Activated T-cell treated with anti-CD3 and anti-CD28 coated beads, Interleukin-2, amount 50 U/mL, for 4 hours (primary cell): ENCODE data around the gene MPL. TPM values are rescaled to one million over a fixed set of nuclear protein-coding genes. Genes with fewer than 3 reads are reported as not detected.

Experiments used
- ATAC-seq, 2 donors: fragments of 200-7000 bp; cut with Tn5 transposase; one replicate each; pipeline ENCODE4 v1.10.0; 2021
- DNase-seq: peaks from one replicate; pipeline ENCODE4 v3.0.0-alpha.2; 2020
- H3K27me3 Mint-ChIP-seq: one replicate; pipeline ENCODE4 v1.8.0; 2021; ENCODE audit warnings: low read depth, mixed read lengths
- H3K36me3 Mint-ChIP-seq: one replicate; pipeline ENCODE4 v1.8.0; 2022; ENCODE audit warnings: mixed read lengths; ENCODE audit not compliant: insufficient read depth
- H3K4me1 Mint-ChIP-seq: one replicate; pipeline ENCODE4 v1.8.0; 2021; ENCODE audit warnings: low read depth, mixed read lengths
- H3K4me3 Mint-ChIP-seq: one replicate; pipeline ENCODE4 v1.8.0; 2021; ENCODE audit warnings: mild to moderate bottlenecking, moderate library complexity, mixed read lengths
- H3K9me3 Mint-ChIP-seq: one replicate; pipeline ENCODE4 v1.8.0; 2021; ENCODE audit warnings: mixed read lengths
- total RNA-seq, 3 donors: library from RNA; stranded (reverse); gene quantifications; one replicate each; pipeline ENCODE4 v1.2.1, GENCODE V29; 2021

Gene MPL
- total RNA-seq: not detected

GRCh38 chr1:43337588-43337987 is at the start of gene MPL:
Gene MPL, plus strand, starts transcription at chr1:43337818. Its CDS starts 31 bp downstream, at chr1:43337849.
- Mint-ChIP-seq H3K27me3 (no peaks in the 10 kb centered on the region), H3K36me3 (no peaks in the 10 kb centered on the region), H3K9me3 (no peaks in the 10 kb centered on the region), H3K4me3 (no peak within 1 kb of the TSS), H3K4me1 (no peaks in the 10 kb centered on the region)
- ATAC-seq (no peak), DNase-seq (no peak)

- Mint-ChIP-seq H3K9me3 (no peaks in the 10 kb centered on the region), H3K27me3 (peaks cover 8% of the 10 kb centered on the region), H3K4me1 (no peaks in the 10 kb centered on the region), H3K4me3 (no peak overlapping the region), H3K36me3 (no peaks in the 10 kb centered on the region)
- no peak for ATAC-seq
- DNase-seq: no peak
Observed at GRCh38 chr1:43288058-43288784, 49.4 kb upstream of the MPL start.

GRCh38 chr1:43288785-43289706 is 48.6 kb upstream of the MPL start:
- no peaks in the 10 kb centered on the region for H3K4me1 Mint-ChIP-seq
- no peaks in the 10 kb centered on the region for H3K36me3 Mint-ChIP-seq
- H3K27me3 Mint-ChIP-seq: peaks cover 8% of the 10 kb centered on the region
- H3K9me3 Mint-ChIP-seq: no peaks in the 10 kb centered on the region
- no peak overlapping the region for H3K4me3 Mint-ChIP-seq
- ATAC-seq: no peak
- DNase-seq: no peak

GRCh38 chr1:43292216-43292615 is 45.4 kb upstream of the MPL start:
- Mint-ChIP-seq H3K4me1 (peaks cover 15% of the 10 kb centered on the region), H3K4me3 (no peak overlapping the region), H3K27me3 (peaks cover 2% of the 10 kb centered on the region), H3K36me3 (no peaks in the 10 kb centered on the region), H3K9me3 (no peaks in the 10 kb centered on the region)
- DNase-seq: no peak
- ATAC-seq: no peak

GRCh38 chr1:43292679-43293078 is 44.9 kb upstream of the MPL start:
- Mint-ChIP-seq H3K27me3 (no peaks in the 10 kb centered on the region), H3K4me3 (no peak overlapping the region), H3K4me1 (peaks cover 15% of the 10 kb centered on the region), H3K36me3 (no peaks in the 10 kb centered on the region), H3K9me3 (no peaks in the 10 kb centered on the region)
- no peak for ATAC-seq
- DNase-seq: no peak

- ATAC-seq (no peak), DNase-seq (no peak)
- Mint-ChIP-seq H3K4me1 (peaks cover 15% of the 10 kb centered on the region), H3K4me3 (no peak overlapping the region), H3K27me3 (no peaks in the 10 kb centered on the region), H3K9me3 (no peaks in the 10 kb centered on the region), H3K36me3 (no peaks in the 10 kb centered on the region)
Observed at GRCh38 chr1:43293176-43293575, 44.4 kb upstream of the MPL start.

GRCh38 chr1:43293896-43294760 is 43.5 kb upstream of the MPL start:
- H3K9me3 Mint-ChIP-seq: no peaks in the 10 kb centered on the region
- no peaks in the 10 kb centered on the region for H3K36me3 Mint-ChIP-seq
- DNase-seq (no peak), ATAC-seq (no peak)
- peaks cover 15% of the 10 kb centered on the region for H3K4me1 Mint-ChIP-seq
- no peak overlapping the region for H3K4me3 Mint-ChIP-seq
- H3K27me3 Mint-ChIP-seq: no peaks in the 10 kb centered on the region

- Mint-ChIP-seq H3K9me3 (no peaks in the 10 kb centered on the region), H3K4me3 (no peak overlapping the region), H3K27me3 (no peaks in the 10 kb centered on the region), H3K36me3 (no peaks in the 10 kb centered on the region), H3K4me1 (peaks cover 15% of the 10 kb centered on the region)
- DNase-seq: no peak
- ATAC-seq: no peak
Observed at GRCh38 chr1:43294761-43295160, 42.9 kb upstream of the MPL start.

GRCh38 chr1:43296207-43296606 is 41.4 kb upstream of the MPL start:
- Mint-ChIP-seq H3K36me3 (no peaks in the 10 kb centered on the region), H3K4me3 (no peak overlapping the region), H3K27me3 (no peaks in the 10 kb centered on the region), H3K4me1 (peaks cover 15% of the 10 kb centered on the region), H3K9me3 (no peaks in the 10 kb centered on the region)
- ATAC-seq: no peak
- DNase-seq: no peak

GRCh38 chr1:43298055-43298454 is 39.6 kb upstream of the MPL start:
- H3K27me3 Mint-ChIP-seq: no peaks in the 10 kb centered on the region
- peaks cover 15% of the 10 kb centered on the region for H3K4me1 Mint-ChIP-seq
- H3K4me3 Mint-ChIP-seq: no peak overlapping the region
- no peak for DNase-seq
- no peak for ATAC-seq
- no peaks in the 10 kb centered on the region for H3K36me3 Mint-ChIP-seq
- no peaks in the 10 kb centered on the region for H3K9me3 Mint-ChIP-seq

- DNase-seq (no peak), ATAC-seq (no peak)
- H3K36me3 Mint-ChIP-seq: no peaks in the 10 kb centered on the region
- peaks cover 15% of the 10 kb centered on the region for H3K4me1 Mint-ChIP-seq
- no peaks in the 10 kb centered on the region for H3K27me3 Mint-ChIP-seq
- H3K4me3 Mint-ChIP-seq: no peak overlapping the region
- no peaks in the 10 kb centered on the region for H3K9me3 Mint-ChIP-seq
Observed at GRCh38 chr1:43299101-43299500, 38.5 kb upstream of the MPL start.

- Mint-ChIP-seq H3K9me3 (no peaks in the 10 kb centered on the region), H3K4me3 (no peak within 1 kb of the TSS), H3K36me3 (no peaks in the 10 kb centered on the region), H3K27me3 (peaks cover 2% of the 10 kb centered on the region), H3K4me1 (peaks cover 9% of the 10 kb centered on the region)
- DNase-seq (no peak), ATAC-seq (no peak)
Observed at GRCh38 chr1:43300378-43301094, 37.1 kb upstream of the MPL start, which contains the start of gene TIE1. Gene TIE1, plus strand, starts transcription at chr1:43300982. Its CDS starts 90 bp downstream, at chr1:43301072.

GRCh38 chr1:43302201-43302600 is 35.4 kb upstream of the MPL start:
- ATAC-seq (no peak), DNase-seq (no peak)
- H3K4me1 Mint-ChIP-seq: no peaks in the 10 kb centered on the region

More at GRCh38 chr1:43302201-43302600, 35.4 kb upstream of the MPL start:
- Mint-ChIP-seq H3K27me3 (peaks cover 2% of the 10 kb centered on the region), H3K36me3 (no peaks in the 10 kb centered on the region), H3K4me3 (no peak overlapping the region), H3K9me3 (no peaks in the 10 kb centered on the region)
